HG03469 (cell line): ENCODE results near the gene UEVLD.
"Not testable (repeated sequence)": the region's sequence is repeated elsewhere in the genome, so short reads cannot be mapped to it uniquely, and the experiment has no call there.

Experiments
- ATAC-seq: cut with Tn5 transposase; IDR thresholded peaks from one replicate; pipeline ENCODE4 v1.9.1; 2021; ENCODE audit warnings: mild to moderate bottlenecking, moderate library complexity, moderate number of reproducible peaks; ENCODE audit not compliant: unreplicated experiment

Gene UEVLD

DNA sequence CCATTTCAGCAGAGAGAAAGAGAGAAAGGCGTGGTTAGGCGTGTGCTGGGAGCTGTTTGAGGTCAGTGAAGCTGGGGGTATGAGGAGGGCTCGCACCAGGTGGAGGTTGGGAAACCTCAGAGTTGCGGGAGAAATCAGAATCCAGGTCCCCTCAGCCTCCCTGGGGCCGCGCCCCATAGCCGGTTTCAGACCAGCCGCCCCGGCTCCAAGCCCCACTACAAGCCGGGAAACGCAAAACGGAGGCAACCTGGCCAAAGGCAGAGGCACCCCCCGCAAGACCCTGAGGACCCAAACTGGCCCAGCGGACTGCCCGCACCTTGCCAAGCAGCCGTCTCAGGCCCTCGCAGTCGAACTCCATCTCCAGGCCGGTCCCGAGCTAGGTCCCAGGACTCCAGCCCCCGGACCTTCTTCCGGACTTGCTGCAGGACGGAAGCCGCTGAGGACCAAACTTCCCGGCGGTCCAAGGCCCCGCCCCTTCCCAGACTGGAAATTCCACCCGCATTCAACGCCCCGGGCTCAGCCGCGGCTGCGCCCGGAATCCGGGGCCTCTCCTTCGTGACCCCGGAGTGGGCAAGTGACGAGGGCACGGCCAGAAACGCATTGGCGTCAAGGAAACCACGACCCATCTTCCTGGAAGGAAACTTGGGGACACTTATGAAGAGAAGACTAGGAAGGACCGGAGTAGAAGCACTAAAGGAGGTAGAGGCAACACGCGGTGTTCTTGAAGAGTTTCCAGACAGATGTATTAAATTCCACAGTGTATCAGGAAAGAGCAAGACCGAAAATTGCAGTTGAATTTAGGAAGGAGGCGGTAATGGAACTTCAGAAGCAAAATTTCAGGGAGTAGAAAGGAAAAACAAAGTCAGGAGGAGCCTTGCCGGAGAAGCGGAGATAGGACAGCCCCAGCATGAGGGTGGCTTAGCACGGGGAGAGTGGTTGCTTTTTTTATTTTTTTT, at the start of gene UEVLD:
Gene UEVLD (minus strand): TSS at position 438 of the 956 bp plus-strand sequence. CDS start 80 bp downstream, at position 358.
- peak; percentile 29 for ATAC-seq

DNA sequence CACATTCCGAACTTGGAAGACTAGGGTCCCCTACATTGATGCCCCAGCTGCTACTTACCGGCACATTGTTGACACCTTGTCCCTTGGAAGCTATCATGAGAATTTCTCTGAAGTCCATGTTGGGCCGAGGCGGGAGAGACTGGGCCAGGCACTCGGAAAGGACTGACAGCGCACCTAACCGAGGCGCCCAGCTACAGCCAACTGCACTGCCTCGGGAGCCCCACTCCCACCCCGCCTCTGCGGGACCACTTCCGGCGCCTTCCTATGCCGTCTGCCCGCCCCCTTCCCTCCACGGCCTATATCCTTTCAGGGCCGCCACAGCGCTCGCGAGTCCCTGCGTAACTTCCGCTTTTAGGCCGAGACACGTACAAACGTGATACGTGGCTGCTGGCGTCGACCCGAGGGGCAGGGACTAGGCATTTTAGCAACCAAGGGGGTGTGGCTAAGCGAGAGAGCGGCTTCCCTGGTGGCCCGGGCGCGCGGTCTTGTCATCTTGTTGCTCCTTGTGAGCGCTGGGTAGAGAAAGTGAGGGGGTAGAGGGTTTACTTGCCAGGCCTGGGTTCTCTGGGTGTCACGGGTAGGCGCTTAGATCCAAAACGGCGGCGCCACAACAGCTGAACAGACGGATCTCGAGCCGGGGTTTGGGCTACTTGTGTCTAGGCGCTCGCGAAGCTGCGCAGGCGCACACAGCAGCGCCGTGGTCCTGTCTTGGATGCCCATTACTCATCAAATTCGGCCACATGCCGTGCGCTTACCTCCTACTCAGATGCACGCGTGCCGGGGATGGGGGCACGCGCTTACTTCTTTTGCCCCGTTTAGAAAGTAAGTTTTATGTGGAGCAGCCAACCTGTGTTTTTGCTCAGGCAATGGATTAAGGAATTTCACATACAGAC, 45.9 kb upstream of the UEVLD start, which contains the start of gene SPTY2D1:
Gene SPTY2D1 (minus strand): TSS at position 203 of the 893 bp plus-strand sequence. CDS start 85 bp downstream, at position 118.
- ATAC-seq, result peak; percentile 91

DNA sequence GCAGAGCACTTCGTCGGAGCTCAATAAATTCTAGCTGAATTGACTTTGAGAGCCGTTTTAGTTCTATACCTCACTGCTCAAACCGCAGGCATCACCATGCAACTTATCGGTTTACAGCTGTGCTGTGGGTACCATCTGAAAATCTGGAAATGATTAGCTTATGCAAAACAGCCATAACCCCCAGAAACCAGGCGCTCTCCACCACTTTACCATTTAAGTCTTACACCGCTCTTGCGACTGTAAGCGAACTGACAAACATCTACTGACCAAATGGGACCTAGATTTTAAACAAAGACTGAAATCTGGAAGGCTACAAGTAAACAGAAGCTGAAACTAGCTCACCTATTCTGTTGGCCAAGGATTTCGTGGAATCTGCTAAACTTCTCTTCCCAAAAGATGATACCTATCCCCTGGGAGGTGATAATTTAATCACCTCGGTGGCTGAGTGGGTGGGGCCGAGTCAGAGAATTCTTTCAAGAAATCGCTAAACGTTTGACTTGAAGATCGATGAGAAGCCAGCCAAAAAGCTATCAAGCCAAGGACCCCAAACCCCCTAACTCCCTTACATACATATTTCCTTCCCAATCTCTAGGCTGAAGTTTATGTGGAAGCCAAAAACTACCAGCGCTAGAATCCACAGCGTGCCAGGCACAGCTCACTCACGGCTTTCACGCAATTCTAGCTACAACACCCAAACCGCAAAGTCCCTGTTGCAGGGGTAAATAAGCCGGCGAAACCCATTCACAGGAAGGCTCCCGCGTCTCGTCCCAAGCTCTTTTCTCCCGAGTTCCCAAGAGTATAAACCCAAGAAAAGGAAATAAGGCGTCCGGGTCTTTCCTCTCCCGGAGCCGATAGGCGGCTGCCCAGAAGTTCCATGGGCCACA, 45.0 kb upstream of the UEVLD start:
- peak; percentile 47 for ATAC-seq

DNA sequence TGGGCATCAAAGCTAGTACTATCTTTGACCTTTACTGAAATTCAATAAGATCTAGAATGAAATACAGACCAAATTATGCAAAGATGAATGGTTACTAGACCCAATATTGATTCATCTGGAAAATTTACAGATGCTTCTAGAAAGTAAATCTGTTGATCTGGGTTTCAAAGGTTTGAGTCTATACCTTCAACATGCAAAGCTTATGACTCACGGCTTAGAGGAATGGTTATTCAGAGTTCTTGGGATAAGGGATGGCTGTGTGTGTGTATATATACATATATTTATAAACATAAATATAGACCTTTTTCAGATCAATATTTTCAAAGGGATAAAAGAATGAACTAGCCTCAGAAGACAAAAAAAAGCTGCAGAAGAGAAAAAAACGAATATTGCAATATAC, 44.3 kb upstream of the UEVLD start:
- no peak for ATAC-seq

DNA sequence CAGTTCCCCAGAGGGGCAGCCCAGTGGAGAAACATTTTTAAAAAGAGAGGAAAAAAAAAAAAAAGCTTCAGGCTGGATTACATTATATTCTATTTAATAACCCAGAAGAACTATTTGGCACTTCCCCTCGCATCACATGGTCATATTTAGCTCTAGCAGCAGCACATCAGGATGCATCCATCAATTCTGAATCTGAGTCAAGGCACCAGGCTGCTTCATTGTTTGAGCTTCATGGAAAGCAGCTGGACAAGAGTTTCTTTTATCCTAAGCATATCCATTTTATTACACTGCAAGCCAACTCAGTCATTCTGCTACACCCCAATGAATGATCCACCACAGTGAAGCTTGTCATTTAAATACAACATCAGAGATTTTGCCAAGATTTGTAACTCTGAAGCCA, 35.6 kb upstream of the UEVLD start:
- no peak for ATAC-seq

DNA sequence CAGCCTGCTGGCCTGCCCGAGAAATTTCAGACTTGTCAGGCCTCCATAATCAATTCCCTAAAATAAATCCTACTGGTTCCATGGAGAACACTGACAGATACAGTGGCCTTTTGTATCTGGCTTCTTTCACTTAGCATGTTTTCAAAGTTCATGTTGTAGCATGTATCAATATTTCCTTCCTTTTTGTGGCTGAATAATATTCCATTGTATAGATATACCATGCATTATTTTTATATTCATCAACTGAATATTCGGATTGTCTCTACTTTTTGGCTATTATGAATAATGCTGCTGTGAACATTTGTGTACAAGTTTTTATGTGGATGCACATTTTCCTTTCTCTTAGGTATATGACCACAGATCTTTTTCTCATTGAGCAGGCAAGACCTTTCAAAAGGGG, 35.2 kb upstream of the UEVLD start:
- ATAC-seq, result no peak

DNA sequence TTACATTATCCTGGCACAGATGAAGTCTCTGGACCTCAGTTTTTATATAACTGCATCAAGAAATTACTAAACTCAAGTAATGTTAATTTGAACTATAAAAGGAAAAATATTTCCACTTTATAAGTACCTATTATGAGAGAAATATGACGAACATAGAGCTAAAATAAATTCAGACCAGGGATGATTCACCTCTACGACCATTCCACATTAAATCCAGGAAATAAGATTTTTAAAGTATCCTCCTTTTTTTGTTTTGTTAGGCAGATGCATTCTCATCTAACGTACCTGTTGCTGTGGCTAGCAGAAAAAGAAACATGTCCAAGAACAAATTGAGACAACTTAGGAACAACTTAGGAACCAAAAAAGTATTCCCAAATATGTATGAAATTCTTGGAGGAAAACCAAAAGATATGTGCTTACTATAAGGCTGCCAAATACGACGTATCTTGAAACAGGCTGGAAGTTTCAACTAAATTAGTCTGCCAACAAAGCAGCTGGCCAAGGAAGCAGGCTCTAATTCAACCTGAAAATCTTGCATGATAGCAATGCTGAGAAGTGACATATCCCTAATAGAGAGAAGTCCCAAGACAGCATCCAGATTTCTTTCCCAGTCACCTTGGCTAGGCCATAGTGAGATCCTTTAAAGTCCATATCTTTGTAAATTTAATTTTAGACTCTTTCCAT, 29.9 kb upstream of the UEVLD start:
- ATAC-seq, result no peak

DNA sequence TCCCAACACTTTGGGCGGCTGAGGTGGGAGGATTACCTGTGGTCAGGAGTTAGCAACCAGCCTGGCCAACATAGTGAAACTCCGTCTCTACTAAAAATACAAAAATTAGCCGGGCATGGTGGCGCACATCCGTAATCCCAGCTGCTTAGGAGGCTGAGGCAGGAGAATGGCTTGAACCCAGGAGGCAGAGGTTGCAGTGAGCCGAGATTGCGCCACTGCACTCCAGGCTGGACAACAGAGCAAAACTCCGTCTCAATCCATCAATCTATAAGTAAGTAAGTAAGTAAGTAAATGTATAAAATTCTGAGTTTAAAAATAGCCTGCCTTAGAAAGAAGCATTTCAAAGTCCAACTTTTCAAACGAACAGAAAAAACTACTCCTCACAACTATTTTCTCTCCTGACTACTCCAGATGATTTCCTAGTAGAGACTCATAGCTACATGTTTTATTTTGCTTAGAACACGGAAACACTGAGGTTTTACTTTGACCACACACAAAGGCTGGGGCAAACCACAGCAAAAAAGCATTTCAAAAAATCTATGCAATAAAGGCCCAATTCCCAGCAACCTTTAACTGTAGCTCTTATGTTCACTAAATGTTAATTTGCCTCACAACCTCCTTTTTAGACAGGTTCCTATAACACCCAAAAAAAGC, 29.3 kb upstream of the UEVLD start:
- no peak for ATAC-seq

DNA sequence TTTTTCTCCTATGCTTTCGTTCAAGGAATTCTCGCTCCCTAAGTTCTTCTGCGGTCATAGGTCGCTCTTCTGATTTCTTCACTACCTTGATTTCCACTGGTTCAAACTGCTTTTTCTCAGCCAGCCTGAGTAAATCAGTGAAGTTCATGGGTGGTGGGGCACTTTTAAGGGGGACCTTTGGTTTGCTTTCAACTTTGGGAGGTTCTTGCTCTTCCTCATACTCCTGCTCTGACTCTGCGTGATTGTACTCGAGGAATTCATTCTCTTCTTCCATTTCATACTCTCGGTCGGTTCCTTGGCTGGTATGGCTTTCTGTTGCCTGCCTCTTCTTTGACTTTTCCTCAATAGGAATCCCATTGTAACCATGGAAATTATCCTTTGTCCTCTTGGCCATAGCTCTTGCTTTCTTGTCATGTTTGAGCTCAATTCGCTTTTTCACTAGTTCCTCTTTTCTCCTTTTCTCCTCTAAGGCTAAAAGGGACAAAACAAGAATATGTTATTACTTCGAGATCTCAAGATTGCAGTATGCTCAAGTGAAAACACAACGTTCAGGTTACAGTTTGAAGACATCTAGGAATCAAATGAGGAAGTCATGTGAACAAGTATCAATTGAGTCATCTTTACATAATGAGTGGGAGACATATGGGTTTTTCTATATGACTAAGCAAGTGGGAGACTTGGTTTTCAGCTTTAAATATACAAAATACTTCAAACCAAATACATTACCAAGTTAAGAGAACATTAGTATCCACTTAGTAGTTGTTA, 27.3 kb upstream of the UEVLD start:
- peak; percentile 96 for ATAC-seq

DNA sequence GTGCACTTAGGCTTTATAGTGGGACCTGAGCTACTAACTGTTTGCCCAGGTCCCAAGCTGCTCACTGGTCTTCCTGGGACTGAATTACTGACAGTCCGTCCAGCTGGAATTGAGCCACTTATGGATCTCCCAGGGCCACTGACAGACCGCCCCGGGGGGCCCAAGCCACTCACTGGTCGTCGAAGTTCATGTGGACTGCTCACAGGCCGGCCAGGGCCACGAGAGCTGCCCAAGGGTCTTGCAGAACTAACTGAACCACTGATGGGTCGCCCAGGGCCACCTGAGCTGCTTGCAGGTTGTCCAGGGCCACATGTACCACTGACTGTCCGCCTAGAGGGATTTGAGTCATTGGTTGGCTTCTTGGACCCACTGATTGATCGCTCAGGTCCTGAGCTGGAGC, 26.1 kb upstream of the UEVLD start:
- ATAC-seq, result no peak

DNA sequence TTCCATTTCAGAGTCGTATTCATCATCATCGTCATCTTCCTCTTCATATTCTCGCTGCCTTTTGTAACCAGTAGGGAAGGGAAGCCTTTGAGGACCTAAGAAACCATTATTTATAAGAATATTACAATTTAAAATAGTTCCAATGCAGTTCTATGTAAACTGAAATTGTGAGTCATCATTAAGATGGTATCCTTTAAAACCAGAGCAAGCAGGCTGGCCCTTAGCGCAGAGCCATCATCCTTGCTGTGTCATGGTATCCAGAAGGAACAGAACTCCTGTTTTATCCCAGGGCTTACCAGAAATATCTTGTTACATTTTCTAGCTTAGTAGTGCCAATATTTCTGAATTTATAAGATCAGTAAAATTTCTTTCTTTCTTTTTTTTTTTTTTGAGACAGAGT, 23.9 kb upstream of the UEVLD start:
- no peak for ATAC-seq

DNA sequence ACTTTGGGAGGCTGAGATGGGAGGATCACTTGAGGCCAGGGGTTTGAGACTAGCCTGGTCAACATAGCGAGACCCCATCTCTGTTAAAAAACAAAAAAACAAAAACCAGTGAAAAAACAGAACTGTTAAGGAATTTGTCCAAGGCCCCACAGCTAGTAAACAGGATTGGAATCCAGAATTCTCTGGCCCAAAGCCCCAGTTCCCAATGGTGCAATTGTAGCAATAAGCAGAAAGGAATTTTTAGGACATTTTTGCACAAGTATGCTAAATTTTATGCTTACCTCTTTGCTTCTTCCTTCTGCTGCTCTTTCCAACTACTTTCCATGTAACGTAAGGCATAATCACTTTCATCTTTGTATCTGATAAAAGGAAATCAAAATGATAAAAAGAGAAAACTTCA, 22.7 kb upstream of the UEVLD start:
- no peak for ATAC-seq

DNA sequence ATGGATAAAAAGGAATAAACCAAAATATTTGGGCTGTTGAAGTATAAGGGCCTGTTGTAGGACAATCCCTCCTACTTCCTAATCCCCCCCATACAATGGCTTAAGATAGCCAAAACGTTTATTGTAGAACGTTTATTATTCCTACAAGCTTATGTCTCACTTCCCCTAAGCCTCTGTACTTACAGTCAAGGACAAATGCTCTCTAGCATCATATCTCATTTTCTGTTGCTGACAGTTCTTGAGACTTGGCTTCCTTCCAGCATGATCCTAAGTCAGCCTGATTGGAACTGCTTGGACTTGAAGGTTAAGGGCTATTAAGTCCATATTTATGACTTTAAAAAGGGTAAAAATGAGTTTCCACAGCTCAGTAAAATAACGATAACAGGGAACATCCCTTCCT, 19.8 kb upstream of the UEVLD start:
- ATAC-seq, result no peak

DNA sequence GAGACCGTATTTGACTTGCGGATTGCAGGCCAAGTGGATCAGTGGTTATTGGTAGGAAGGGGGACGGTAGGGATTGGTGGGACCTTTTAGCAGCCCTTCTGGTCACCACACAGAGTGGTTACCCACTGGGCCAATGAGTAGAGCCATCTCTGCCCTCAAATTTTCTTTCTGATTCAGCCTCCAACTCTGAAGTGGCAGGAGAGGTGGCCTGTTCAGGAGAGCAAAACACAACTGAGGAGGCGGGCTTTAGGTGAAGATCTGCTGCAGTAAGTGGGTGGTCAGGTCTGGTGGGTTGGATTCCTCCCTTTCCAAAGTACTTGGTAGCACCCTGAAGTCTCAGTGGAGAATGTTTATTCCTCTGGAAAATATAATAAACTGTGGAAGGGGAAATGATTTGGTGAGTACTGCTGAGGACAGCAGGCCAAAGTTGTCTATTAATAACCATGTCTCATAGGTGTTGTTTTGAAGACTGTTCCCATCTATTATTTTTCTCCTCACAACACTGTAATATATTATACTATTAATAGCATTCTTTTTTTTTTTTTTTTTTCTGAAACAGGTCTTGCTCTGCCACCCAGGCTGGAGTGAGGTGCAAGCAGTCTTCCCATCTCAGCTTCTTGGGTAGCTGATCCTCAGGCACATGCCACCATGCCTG, 12.5 kb upstream of the UEVLD start:
- ATAC-seq, result no peak

DNA sequence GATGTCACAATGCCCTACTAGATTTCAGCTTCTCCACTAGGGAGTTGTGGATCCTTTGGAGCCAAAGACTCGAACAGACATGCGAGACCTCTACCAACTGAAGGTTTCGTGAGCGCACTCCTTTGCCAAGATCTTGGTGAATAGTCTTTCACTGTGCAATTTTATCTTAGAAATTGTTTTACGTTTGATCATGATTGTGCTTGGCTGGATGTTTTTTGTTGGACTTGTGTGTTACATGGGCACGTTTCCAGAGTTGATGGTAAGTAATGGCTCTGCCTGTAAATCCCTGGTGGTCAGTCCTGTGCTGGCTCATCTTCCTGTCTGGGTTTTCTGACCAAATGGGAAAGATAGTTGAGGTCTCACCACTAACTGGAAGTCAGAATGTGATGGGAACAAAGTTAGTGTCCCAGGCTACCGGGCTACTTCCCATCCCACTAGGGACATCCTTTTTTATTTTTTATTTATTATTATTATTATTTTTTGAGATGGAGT, 11.3 kb upstream of the UEVLD start, which contains the start of gene MISFA:
Gene MISFA (plus strand): TSS at position 51 of the 492 bp plus-strand sequence. CDS start 140 bp downstream, at position 191.
- no peak for ATAC-seq

DNA sequence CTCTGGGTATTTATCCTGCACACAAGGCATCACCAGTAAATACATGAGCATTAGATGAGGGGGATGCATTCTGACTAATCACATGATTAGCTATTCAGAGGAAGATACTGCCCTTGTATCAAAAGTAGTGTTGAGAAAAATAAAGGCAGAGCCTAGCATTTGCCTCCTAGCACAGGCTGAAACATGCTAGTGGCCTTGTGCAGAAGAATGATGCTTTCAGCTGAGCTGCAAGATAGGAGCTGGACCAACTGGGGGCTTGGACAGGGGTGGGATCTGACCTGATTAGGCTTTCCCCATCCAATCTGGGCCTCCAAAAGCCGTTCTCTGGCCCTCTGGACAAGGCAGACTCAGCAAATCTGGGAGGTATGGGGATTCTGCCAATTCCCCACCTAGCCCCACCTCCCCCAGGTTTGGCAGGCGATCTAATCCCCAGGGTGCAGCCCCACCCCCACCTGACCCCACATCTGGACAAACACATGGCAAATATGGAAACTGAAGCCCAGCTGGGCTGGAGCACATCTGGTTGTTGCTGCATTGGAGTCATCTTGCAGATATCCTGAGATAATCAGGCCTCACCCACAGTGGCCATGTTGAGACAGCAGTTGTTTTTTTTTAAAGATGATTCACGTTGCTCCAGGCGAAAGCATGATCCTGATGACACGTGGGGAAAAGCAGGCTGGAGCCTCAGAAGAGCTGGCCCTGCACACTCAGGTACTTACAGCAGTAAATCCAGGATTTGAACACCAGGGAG, 6.6 kb upstream of the UEVLD start:
- ATAC-seq, result no peak

DNA sequence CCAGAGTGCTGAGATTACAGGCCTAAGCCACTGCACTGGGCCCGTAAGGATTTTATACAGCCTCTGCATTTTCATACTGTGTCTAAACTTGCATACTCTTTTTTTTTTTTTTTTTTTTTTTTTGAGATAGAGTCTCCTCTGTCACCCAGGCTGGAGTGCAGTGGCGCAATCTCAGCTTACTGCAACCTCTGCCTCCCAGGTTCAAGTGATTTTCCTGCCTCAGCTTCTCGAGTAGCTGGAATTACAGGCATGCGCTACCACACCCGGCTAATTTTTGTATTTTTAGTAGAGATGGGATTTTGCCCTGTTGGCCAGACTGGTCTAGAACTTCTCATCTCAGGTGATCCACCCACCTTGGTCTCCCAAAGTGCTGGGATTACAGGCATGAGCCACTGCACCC, 5.6 kb upstream of the UEVLD start:
- ATAC-seq, result not testable (repeated sequence)
